Endothelial cell of umbilical vein (primary cell): ENCODE results near the gene TRPC3.

Experiments
- CTCF ChIP-seq, 2 donors: IDR thresholded peaks; 1 replicate in 1 of 2; 2 replicates in 1 of 2; pipeline ENCODE4 v1.5.1; 2011; ENCODE audit warnings: low read length in 2 of 2, mild to moderate bottlenecking in 2 of 2, moderate library complexity in 2 of 2, control low read depth in 1 of 2, inconsistent platforms in 1 of 2, low read depth in 1 of 2; ENCODE audit not compliant: insufficient read depth in 1 of 2; ENCODE audit errors: extremely low read depth in 1 of 2
- POLR2A ChIP-seq: IDR thresholded peaks from 2 replicates; pipeline ENCODE4 v1.6.1; 2012; ENCODE audit warnings: low read depth, mild to moderate bottlenecking, control low read depth, low read length
- TF ChIP-seq, protein P1 (sequence below): IDR thresholded peaks from 2 replicates; pipeline ENCODE4 v1.6.1; 2011; ENCODE audit not compliant: insufficient read depth, insufficient read length

DNA sequence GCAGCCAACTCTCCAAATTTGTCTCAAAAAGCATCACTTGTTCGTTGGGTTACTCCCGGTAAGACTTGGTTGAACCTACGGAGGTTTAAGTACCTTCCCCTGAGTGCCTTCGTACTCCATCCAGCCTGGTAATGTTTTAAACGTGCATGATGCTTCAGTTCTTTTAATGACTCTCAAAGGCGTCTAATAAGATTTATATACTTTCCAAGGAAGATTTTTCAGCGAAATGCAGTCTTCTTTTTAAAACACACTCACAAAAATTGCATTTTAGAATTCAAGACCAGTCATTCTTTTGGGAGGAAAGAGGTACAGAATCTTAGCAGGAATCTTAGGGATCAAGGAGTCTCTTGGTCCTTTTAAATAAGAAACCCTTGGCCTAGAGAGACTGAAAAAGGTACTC, 430 bp upstream of the TRPC3 start:
- TF ChIP-seq CTCF (IDR thresholded peaks at IDR 0.05; ENCODE audit: extremely low read depth in 1 of 2, insufficient read depth in 1 of 2, low read depth in 1 of 2, low read length in 2 of 2) (no peak), POLR2A (no peak)
- TF ChIP-seq, protein P1, sequence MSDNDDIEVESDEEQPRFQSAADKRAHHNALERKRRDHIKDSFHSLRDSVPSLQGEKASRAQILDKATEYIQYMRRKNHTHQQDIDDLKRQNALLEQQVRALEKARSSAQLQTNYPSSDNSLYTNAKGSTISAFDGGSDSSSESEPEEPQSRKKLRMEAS = no peak
